ENCODE data around the gene DNAJC13. TPM values are rescaled to one million over a fixed set of nuclear protein-coding genes. Genes with fewer than 3 reads are reported as not detected.
"Not testable (repeated sequence)": the region's sequence is repeated elsewhere in the genome, so short reads cannot be mapped to it uniquely, and the experiment has no call there.

DNAJC13 gene
- total and polyA plus RNA-seq, 12 donors: 7.4 to 50.5 (median 38.4) TPM

DNA sequence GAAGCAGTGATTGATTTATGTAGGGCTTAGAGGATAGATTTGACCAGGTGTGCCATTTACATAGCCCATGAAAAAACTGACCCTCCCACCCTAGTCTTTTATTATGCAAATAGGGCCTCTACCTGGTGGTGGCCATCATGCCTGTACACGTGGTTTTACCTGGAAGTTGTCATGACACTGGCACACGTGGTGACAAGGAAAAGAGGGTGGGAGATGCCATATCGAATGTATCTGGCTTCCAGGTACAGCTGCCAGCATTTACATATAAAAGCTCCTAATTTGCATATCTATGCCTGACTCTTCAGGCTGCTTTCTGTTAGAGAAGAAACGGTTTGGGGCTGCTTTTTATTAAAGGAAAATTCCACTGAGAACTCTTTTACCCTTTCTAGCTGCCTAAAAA lies 35.0 kb upstream of the DNAJC13 start:
- no peak for TF ChIP-seq POLR2A (IDR thresholded peaks at IDR 0.05)
- TF ChIP-seq, protein P1, sequence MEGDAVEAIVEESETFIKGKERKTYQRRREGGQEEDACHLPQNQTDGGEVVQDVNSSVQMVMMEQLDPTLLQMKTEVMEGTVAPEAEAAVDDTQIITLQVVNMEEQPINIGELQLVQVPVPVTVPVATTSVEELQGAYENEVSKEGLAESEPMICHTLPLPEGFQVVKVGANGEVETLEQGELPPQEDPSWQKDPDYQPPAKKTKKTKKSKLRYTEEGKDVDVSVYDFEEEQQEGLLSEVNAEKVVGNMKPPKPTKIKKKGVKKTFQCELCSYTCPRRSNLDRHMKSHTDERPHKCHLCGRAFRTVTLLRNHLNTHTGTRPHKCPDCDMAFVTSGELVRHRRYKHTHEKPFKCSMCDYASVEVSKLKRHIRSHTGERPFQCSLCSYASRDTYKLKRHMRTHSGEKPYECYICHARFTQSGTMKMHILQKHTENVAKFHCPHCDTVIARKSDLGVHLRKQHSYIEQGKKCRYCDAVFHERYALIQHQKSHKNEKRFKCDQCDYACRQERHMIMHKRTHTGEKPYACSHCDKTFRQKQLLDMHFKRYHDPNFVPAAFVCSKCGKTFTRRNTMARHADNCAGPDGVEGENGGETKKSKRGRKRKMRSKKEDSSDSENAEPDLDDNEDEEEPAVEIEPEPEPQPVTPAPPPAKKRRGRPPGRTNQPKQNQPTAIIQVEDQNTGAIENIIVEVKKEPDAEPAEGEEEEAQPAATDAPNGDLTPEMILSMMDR (IDR thresholded peaks at IDR 0.05): no peak
- no peak for DNase-seq
- H3K27me3 ChIP-seq: peaks cover 11% of the 10 kb centered on the region
- no peaks in the 10 kb centered on the region for H3K4me1 ChIP-seq (replicated peaks in 1 of 2)
- intact Hi-C loops (cut with DNase I): no loop called here
- H3K36me3 ChIP-seq (replicated peaks in 1 of 2): no peaks in the 10 kb centered on the region
- no peaks in the 10 kb centered on the region for H3K9me3 ChIP-seq (replicated peaks in 1 of 3)
- 52 to 78% (median 62%) methylated on average over 4 of the region's 4 CpGs for WGBS, 4 donors
- H3K4me3 ChIP-seq: no peak overlapping the region
- H3K27ac ChIP-seq: no peak overlapping the region

DNA sequence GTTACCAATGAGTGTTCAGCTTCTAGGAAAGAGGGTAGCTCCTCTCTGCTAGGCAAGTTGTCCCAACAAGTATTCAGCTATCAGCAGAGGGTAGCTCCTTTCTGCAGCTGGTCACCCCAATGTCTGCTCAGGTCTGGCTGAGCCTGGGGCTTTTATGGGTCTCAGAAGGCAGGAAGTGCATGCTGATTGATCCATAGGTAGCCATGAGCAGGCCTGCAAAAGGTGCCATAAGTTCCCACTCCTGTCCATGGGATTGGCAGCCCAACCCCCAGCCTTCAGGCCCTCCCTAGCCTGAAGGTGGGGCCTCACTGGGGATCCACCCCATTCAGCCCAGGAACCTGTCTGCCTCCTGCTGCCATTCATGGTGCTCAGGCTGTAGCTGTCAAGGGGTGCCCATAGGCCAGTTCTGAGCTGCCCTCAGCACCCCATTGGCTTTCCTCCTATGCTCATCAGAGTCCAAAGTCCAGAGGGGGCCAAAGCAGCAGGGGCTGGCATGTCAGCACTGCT lies 34.6 kb upstream of the DNAJC13 start:
- intact Hi-C loops (cut with DNase I): no loop called here
- no peak overlapping the region for H3K4me3 ChIP-seq
- TF ChIP-seq, protein P1 (IDR thresholded peaks at IDR 0.05): no peak
- TF ChIP-seq POLR2A (IDR thresholded peaks at IDR 0.05): no peak

DNA sequence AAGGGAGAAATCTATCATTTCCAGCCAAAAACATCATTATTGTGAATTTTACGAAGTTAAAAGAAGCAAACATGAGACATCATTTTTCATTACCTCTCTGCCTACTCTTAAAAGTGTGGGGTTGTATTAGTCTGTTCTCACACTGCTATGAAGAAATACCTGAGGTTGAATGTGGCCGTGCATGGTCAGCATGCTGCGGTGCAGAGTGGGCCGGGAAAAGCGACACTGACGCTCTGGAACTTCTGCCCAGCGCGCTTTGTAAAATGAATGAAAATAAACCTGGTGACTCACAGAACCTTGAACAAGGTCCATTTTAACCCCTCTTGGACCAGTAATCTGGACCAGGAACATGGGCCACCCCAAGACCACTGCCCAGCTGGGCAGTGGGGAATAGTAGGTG lies 31.0 kb upstream of the DNAJC13 start:
- H3K36me3 ChIP-seq (replicated peaks in 1 of 2): no peaks in the 10 kb centered on the region
- 70 to 78% (median 75%) methylated on average over 8 of the region's 8 CpGs for WGBS, 4 donors
- intact Hi-C loops (cut with DNase I): no loop called here
- H3K9me3 ChIP-seq (replicated peaks in 1 of 3): no peaks in the 10 kb centered on the region
- H3K27ac ChIP-seq: no peak overlapping the region
- DNase-seq: no peak
- no peak overlapping the region for H3K4me3 ChIP-seq
- TF ChIP-seq, protein P1 (IDR thresholded peaks at IDR 0.05): no peak
- TF ChIP-seq POLR2A (IDR thresholded peaks at IDR 0.05): no peak
- no peaks in the 10 kb centered on the region for H3K4me1 ChIP-seq (replicated peaks in 1 of 2)
- H3K27me3 ChIP-seq: peaks cover 11% of the 10 kb centered on the region

More for the DNA sequence above, 34.6 kb upstream of the DNAJC13 start:
- Histone ChIP-seq H3K36me3 (replicated peaks in 1 of 2) (no peaks in the 10 kb centered on the region), H3K27me3 (peaks cover 11% of the 10 kb centered on the region), H3K4me1 (replicated peaks in 1 of 2) (no peaks in the 10 kb centered on the region), H3K27ac (no peak overlapping the region), H3K9me3 (replicated peaks in 1 of 3) (no peaks in the 10 kb centered on the region)
- no peak for DNase-seq

DNA sequence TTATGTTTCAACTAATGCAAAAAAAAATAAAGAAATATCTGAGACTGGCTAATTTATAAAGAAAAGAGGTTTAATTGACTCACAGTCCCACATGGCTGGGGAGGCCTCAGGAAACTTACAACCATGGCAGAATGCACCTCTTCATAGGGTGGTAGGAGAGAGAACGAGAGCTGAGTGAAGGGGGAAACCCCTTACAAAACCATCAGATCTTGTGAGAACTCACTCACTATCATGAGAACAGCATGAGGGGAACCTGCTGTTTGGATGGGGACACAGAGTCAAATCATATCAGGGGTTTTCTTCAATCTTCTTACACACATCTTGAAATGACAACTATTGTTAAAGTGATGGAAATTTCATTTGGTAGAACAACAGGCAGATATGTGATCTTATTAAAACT lies 24.6 kb upstream of the DNAJC13 start:
- intact Hi-C loops (cut with DNase I); H3K4me1 ChIP-seq (replicated peaks in 1 of 2); H3K4me3 ChIP-seq; H3K36me3 ChIP-seq (replicated peaks in 1 of 2); H3K27me3 ChIP-seq; H3K27ac ChIP-seq; H3K9me3 ChIP-seq (replicated peaks in 1 of 3); DNase-seq: not testable (repeated sequence)
- 83 to 100% (median 88%) methylated on average over 1 of the region's 1 CpG for WGBS, 4 donors

DNA sequence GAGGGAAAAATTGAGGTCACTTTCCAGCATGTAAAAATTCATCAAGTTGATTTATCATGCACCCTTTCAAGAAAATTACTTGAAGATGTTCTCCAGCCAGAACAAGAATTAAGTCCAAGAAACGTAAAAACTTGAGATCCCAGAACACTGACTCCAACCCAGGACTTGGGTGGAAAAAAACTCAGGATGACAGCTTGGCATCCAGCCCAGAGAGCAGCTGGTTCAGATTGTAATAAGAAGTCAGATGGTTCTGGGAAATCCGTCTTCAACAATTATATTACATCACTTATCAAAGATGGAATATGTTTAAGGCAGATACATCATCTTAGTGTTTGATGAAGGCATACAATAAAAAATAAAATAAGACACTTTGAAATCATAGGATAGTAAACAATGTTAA lies 23.0 kb upstream of the DNAJC13 start:
- no peaks in the 10 kb centered on the region for H3K27me3 ChIP-seq
- WGBS, 4 donors: 22 to 28% (median 25%) methylated on average over 2 of the region's 2 CpGs
- H3K27ac ChIP-seq: no peak overlapping the region
- TF ChIP-seq, protein P1 (IDR thresholded peaks at IDR 0.05): no peak
- no peak for TF ChIP-seq POLR2A (IDR thresholded peaks at IDR 0.05)
- H3K36me3 ChIP-seq (replicated peaks in 1 of 2): no peaks in the 10 kb centered on the region
- no peak overlapping the region for H3K4me3 ChIP-seq
- intact Hi-C loops (cut with DNase I): no loop called here
- peak in 5 of 7 donors; percentile 55 to 83 (median 64) for DNase-seq
- H3K4me1 ChIP-seq (replicated peaks in 1 of 2): no peaks in the 10 kb centered on the region
- no peaks in the 10 kb centered on the region for H3K9me3 ChIP-seq (replicated peaks in 1 of 3)
